ENCODE results near the gene SHTN1. TPM values are rescaled to one million over a fixed set of nuclear protein-coding genes. Genes with fewer than 3 reads are reported as not detected.

SHTN1 gene
- total RNA-seq, 4 donors from 2014 or later, result 16.8 to 45.8 (median 20.4) TPM

DNA sequence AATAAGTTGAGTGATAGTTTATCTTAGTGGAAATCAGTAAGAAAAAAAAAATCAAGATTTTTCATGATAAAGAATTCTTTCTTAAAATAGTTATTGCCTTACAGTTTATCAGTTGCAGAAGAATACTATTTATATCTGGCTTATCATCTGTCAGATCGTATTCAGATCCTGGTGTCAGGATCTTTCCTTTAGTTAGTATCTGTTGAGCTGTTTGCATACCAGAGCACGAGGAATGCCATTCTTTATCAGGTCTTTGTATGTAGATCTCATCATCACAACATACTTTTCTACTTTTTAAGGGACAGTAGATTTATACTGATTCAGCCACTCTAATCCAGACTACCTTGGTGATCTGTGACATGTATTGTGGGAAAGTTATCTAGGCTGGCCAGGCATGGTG, 143.2 kb downstream of the SHTN1 start:
- in situ Hi-C loops (cut with MboI; ENCODE audit: low pct_ligation_motif_present in 1 of 4, low pct_unique_long_range_greater_than_20kb in 1 of 4, low sequenced_read_pairs in 3 of 4), result no loop called here
- no peaks in the 10 kb centered on the region for H3K36me3 ChIP-seq
- DNase-seq, result no peak
- intact Hi-C loops (cut with DNase I; ENCODE audit: low total_unique reads), result no loop called here
- peaks cover 0 to 7% of the 10 kb centered on the region in 2 donors for H3K9me3 ChIP-seq
- no peak overlapping the region for H3K27ac ChIP-seq
- no peak overlapping the region for H3K4me3 ChIP-seq
- WGBS, 2 donors (ENCODE audit: low coverage in 1 of 2), result 49 to 78% methylated on average over 2 of the region's 2 CpGs
- H3K4me1 ChIP-seq, result no peaks in the 10 kb centered on the region
- TF ChIP-seq, protein P1, sequence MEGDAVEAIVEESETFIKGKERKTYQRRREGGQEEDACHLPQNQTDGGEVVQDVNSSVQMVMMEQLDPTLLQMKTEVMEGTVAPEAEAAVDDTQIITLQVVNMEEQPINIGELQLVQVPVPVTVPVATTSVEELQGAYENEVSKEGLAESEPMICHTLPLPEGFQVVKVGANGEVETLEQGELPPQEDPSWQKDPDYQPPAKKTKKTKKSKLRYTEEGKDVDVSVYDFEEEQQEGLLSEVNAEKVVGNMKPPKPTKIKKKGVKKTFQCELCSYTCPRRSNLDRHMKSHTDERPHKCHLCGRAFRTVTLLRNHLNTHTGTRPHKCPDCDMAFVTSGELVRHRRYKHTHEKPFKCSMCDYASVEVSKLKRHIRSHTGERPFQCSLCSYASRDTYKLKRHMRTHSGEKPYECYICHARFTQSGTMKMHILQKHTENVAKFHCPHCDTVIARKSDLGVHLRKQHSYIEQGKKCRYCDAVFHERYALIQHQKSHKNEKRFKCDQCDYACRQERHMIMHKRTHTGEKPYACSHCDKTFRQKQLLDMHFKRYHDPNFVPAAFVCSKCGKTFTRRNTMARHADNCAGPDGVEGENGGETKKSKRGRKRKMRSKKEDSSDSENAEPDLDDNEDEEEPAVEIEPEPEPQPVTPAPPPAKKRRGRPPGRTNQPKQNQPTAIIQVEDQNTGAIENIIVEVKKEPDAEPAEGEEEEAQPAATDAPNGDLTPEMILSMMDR (IDR thresholded peaks at IDR 0.05), result no peak
- TF ChIP-seq POLR2A (IDR thresholded peaks at IDR 0.05), result no peak
- TF ChIP-seq POLR2AphosphoS5 (IDR thresholded peaks at IDR 0.05), result no peak
- no peak for TF ChIP-seq EP300 (IDR thresholded peaks at IDR 0.05; ENCODE audit: low read depth)
- no peaks in the 10 kb centered on the region for H3K27me3 ChIP-seq

DNA sequence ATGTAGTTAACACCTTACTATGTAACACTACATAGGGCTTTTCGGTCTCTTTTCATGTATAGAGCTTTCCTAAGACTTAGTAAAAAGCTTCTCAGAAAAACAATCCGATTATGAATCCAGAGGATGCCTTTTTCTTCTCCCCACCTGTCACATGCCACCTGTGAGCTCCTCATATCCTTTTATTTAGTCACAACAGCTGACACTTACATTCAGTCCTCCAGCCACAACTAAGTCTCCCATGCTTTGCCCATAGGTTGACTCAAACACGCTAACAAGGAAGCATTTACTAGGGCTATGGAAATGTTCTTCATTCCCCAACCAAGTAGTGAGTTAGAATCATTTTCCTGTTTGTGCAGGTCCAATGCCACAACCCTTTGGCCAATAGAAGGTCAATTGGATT, 147.8 kb downstream of the SHTN1 start:
- in situ Hi-C loops (cut with MboI; ENCODE audit: low pct_ligation_motif_present in 1 of 4, low pct_unique_long_range_greater_than_20kb in 1 of 4, low sequenced_read_pairs in 3 of 4), result no loop called here
- Histone ChIP-seq H3K27me3 (no peaks in the 10 kb centered on the region), H3K4me3 (no peak overlapping the region), H3K4me1 (no peaks in the 10 kb centered on the region), H3K36me3 (no peaks in the 10 kb centered on the region), H3K9me3 (peaks cover 0 to 7% of the 10 kb centered on the region in 2 donors), H3K27ac (no peak overlapping the region)
- no peak for DNase-seq
- WGBS, 2 donors (ENCODE audit: low coverage in 1 of 2), result 91 to 94% methylated on average over 2 to 3 of the region's 3 CpGs
- intact Hi-C loops (cut with DNase I; ENCODE audit: low total_unique reads), result no loop called here
- TF ChIP-seq POLR2A (IDR thresholded peaks at IDR 0.05) (no peak), EP300 (IDR thresholded peaks at IDR 0.05; ENCODE audit: low read depth) (no peak), POLR2AphosphoS5 (IDR thresholded peaks at IDR 0.05) (no peak)
- TF ChIP-seq, protein P1 (IDR thresholded peaks at IDR 0.05), result no peak

GRCh38 chr10:116853701-116854100, 151.3 kb downstream of the SHTN1 start:
- H3K36me3 ChIP-seq, result no peaks in the 10 kb centered on the region
- H3K4me3 ChIP-seq, result no peak overlapping the region
- H3K27ac ChIP-seq, result no peak overlapping the region
- peaks cover 8% of the 10 kb centered on the region for H3K27me3 ChIP-seq
- H3K4me1 ChIP-seq, result peaks cover 0 to 12% (median 7%) of the 10 kb centered on the region in 4 donors
- H3K9me3 ChIP-seq, result peaks cover 0 to 7% of the 10 kb centered on the region in 2 donors
- TF ChIP-seq EP300 (IDR thresholded peaks at IDR 0.05; ENCODE audit: low read depth) (no peak), POLR2AphosphoS5 (IDR thresholded peaks at IDR 0.05) (no peak), POLR2A (IDR thresholded peaks at IDR 0.05) (no peak)
- TF ChIP-seq, protein P1 (IDR thresholded peaks at IDR 0.05), result no peak
- WGBS, 2 donors (ENCODE audit: low coverage in 1 of 2), result 71 to 79% methylated on average over 2 to 4 of the region's 4 CpGs
- intact Hi-C loops (cut with DNase I; ENCODE audit: low total_unique reads) (no loop called here), in situ Hi-C loops (cut with MboI; ENCODE audit: low pct_ligation_motif_present in 1 of 4, low pct_unique_long_range_greater_than_20kb in 1 of 4, low sequenced_read_pairs in 3 of 4) (no loop called here)
- no peak for DNase-seq

DNA sequence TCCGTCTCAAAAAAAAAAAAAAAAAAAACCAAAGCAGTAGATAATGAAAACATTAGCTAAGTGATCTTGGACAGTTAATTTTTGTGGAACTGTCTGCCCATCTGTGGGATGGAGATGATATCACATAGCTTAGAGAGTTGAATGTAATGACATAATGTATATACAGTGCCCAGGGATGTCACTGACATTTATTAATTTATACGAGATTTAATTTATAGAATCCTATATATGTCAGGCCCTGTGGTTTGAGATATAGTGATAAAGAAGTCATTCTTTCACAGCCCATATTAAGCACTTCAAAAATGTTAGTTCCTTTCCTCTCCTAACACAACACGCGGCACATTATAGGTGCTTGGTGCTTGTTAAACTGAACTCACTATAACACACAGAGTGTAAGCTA, 151.7 kb downstream of the SHTN1 start:
- peaks cover 0 to 4% of the 10 kb centered on the region in 2 donors for H3K9me3 ChIP-seq
- H3K27ac ChIP-seq, result no peak overlapping the region
- H3K36me3 ChIP-seq, result no peaks in the 10 kb centered on the region
- H3K27me3 ChIP-seq, result peaks cover 8% of the 10 kb centered on the region
- DNase-seq, result no peak
- intact Hi-C loops (cut with DNase I; ENCODE audit: low total_unique reads) (no loop called here), in situ Hi-C loops (cut with MboI; ENCODE audit: low pct_ligation_motif_present in 1 of 4, low pct_unique_long_range_greater_than_20kb in 1 of 4, low sequenced_read_pairs in 3 of 4) (no loop called here)
- TF ChIP-seq, protein P1 (IDR thresholded peaks at IDR 0.05), result no peak
- TF ChIP-seq EP300 (IDR thresholded peaks at IDR 0.05; ENCODE audit: low read depth) (no peak), POLR2AphosphoS5 (IDR thresholded peaks at IDR 0.05) (no peak), POLR2A (IDR thresholded peaks at IDR 0.05) (no peak)
- peaks cover 0 to 15% (median 7%) of the 10 kb centered on the region in 4 donors for H3K4me1 ChIP-seq
- H3K4me3 ChIP-seq, result no peak overlapping the region
- WGBS, 2 donors (ENCODE audit: low coverage in 1 of 2), result 75 to 91% methylated on average over 3 to 4 of the region's 4 CpGs
